Umbilical cord (tissue), 2 donors: ENCODE data around the gene PLA2G6. TPM values are rescaled to one million over a fixed set of nuclear protein-coding genes. Genes with fewer than 3 reads are reported as not detected.
"Not testable (repeated sequence)": the region's sequence is repeated elsewhere in the genome, so short reads cannot be mapped to it uniquely, and the experiment has no call there.

ENCODE experiments used
- DNase-seq: peaks from one replicate; pipeline ENCODE4 v3.0.0-alpha.2; 2015; ENCODE audit warnings: low spot score
- total RNA-seq: library from RNA; depleted of rRNA; stranded (reverse); fragments of >200 nt; gene quantifications from one replicate; pipeline ENCODE4 v1.2.3, GENCODE V29; 2014; ENCODE audit warnings: low replicate concordance; ENCODE audit not compliant: insufficient read depth

Gene PLA2G6
- total RNA-seq, 1 donor from 2014 or later, result 22.1 TPM

DNA sequence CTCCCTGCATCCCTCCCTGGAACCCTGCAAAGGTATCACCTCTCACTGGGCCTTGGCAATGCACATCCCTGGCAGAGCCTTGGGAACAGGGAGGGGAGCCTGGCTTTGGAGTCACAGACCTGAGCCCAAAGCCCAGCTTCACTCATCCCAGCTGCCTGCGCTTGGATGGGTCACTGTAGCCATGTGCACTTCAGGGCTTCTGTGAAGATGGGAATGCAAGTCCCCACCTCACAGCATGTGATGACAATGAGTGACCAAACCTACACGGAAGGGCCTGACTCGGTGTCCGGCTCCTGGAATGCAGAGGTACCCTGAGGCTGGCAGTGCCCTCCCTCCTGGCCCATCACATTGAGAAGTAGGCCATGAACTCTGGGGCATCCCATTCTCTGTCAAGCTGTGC, 48.3 kb downstream of the PLA2G6 start:
- no peak for DNase-seq

DNA sequence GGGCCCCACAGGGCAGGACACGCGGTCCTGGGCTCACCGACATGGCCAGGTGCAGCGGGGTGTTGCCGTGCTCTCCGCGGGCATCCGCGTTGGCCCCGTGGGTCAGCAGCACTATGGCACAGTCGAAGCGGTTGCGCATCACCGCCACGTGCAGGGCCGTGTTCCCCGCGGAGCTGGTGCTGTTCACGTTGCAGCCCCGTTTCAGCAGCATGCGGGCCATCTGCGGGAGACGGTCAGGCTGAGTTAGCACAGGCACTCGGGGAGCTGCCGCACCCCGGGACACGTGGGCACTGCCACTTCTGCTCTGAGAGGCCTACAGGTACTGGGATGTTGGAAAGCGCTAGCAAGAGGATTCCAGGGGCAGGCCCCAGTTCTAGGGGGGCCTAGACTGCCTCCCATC, 48.8 kb downstream of the PLA2G6 start:
- no peak for DNase-seq

DNA sequence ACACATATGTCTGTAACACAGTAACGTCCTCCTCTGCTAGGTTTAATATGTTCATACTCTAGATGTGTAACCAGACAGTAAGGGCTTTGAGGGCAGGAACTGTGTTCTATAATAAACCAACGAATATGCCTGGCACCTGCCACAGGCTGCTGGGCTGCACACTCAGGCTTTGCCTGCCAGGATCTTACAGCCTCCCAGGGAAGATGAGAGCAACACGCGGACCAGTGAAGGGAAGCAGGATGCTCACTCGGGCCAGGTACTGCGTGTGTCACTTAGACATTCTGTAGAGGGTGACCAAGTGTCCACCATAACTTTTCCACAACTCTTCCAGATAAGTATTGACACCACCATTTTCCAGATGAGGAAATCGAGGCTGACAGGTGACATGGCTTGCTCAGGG, 49.5 kb downstream of the PLA2G6 start:
- no peak for DNase-seq

DNA sequence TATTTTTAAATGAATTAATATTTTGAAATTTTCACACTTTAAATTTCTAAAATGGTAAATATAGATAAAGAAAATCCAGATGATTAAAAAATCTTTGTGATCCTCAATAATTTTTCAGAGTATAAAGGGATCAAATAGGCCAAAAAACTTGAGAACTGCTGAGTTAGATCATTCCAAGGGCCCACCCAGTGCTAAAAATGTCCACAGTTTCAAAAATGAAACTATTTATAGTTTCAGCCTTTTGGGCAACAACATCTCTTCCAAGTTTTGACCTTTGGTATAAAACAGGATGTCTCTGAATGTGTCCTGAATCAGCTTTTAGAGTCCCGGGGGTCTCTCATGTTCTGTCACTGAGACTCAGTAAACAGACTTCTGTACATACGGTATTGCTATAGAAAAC, 50.2 kb downstream of the PLA2G6 start:
- DNase-seq, result no peak

DNA sequence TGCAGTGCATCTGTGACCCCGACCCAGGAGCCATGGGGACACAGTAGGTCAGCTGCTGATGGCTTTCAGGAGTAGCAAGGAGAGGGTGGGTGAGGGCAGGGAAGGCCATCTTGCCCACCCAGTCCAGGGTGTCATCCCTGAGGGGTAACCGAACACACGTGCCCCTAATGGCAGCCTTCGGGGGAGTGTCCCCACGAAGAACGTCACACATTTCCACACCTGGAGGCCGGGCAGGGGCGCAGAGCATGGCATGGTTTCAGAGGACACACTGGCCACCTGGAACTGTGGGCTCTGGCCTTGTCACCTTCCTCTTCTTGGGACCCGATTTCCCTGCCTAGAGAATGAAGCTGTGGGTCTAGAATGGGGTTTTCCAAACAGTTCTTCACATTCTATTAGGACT, 51.8 kb downstream of the PLA2G6 start:
- DNase-seq, result no peak

DNA sequence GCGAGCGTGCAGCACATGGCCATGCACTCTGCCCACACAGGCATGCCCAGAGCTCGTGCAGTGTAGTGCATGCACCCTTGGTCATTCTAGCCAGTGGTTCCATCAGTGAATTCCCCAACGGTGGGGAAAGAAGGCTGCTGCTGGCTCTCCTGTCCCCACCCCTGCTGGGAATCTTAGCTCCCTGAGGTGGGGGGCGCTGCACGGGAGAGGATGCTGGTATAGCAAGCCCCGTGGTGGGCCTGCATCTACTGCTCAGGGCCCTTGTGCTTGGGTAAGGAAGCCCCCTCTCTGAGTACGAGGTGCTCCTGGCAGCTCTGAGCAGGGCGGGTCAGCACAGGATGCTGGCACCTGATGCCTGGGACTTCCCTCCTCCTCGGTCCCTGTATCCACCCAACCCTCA, 52.6 kb downstream of the PLA2G6 start:
- DNase-seq, result no peak

DNA sequence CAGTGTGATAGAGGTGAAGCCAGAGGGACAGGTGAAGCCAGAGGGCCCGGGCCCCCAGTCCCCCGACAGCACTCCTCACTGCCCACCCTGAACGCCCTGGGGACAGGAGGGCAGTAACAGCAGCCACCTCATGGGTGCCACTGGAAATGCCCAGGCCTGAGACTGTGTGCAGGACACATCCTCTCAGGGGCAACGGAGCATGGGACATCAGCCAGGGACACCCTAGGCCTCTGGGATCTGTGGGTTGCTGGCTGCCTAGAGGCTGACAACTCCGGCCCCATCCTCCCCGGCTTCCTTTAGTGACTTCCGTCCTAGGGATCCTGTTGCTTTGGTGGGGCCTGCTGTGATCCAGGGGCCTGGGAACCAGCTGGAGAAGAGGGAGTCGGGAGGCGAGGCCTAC, 53.8 kb downstream of the PLA2G6 start:
- DNase-seq, result no peak

DNA sequence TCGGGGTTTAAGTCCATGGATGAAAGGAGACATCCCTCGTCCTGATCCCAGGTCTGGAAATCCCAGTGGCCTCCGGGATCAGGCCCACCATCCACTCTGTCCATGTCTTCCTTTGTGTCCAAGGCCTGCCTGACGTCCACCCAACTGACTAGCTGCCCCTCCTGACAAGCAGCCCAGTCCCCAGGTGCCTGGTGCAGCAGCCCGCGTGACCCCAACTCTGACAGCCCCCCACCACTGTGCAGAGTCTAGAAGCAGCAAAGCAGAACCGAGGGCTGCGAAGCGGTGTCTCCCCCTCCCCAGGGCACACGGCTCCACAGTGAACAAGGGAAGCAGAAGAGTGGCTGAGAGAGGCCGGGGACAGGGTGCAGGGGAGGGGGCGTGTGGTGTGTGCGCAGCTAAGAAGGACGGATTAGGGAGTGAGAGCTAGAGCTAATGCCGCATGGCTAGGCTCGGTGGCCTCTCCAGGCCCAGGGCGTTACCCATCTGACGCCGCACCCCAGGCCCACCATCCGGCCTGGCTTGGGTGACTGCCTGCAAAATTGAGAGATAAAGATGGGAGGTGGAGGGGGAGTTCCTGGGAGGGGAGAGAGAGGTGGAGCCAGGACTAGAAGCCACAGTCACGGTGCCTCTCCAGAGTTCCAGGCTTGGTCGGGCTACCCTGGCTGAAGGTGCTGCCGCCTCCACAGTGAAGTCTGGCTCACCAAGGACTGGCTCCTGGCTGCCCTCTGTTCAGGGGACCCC, 54.5 kb downstream of the PLA2G6 start:
- DNase-seq, result peak; percentile 52

DNA sequence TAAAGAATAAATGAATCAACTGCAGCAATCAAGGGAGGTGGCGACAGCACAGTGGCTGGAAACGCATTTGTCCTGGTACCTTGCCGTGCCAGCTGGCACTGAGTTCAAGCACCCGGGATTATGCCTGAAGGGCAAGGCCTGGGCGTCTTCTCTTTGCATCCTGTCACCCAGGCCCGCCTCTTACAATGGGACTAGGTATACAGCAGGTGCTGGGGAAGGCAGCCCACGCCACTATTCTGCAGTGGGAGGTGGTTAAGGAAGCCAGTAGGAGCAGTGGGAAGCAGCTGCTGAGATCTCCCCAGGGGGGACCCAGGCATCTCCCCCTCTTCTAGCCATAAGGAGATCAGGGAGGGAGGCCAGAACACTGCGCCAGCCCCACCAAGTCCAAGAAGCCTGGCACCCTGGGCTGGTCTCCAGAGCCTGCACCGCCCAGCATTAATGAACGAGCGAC, 55.9 kb downstream of the PLA2G6 start:
- no peak for DNase-seq

DNA sequence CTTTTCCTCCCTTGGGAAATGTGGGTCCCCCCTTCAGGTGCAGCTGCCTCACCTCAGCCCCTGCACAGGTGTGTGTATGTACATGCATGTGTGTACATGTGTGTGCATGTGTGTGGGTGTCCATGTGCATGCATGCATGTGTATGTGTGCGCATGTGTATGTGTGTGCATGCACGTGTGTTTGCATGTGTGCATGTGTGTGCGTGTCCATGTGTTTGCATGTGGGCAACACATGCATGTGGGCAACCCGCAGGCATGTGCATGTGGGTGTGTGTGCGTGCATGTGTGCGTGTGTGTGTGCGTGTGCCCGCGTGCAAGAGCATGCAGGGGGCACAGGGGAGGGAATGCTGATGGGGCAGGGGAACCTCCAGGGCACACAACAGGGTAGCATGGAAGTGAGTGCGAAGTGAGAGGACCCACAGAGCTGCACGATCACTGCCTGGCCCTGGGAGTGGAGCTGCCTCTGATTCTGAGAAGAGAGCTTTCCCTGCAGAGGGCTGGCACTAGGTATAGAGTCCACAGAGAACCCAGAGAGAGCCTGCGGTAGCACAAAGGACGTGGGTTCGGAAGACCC, 56.5 kb downstream of the PLA2G6 start:
- DNase-seq, result no peak

DNA sequence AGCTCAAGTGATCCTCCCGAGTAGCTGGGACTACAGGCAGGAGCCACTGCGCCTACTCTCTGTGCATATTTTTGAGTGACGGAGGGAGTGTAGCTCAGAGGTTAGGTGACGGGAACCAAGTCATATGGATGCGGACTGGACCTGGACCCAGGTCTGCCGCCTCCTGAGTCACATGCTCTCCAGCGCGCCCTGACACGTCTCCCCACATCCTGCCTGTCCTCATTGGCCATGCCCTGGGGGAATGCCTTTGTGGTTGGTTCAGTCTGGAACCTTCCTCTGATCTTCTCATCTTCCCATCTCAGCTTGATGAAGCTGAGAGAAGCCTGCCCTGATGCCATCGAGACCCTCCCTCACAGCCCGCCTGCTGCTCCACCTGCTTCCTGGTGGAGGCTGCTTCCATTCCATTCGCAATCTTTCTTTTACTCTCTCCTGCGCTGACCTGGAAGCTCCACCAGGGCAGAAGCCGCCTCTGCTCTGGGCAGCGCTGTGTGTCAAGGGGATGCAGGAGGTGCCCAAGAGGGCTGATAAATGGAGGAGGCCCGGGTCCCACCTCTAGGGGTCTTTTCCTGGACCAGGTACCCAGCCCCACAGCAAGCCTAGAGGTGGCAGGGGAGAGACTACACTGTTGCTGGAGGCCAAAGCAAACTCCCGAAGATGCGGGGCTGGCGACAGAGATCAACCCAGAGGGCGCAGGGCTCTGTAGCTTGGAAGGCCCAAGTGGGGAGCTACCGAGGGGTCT, 57.2 kb downstream of the PLA2G6 start:
- DNase-seq, result no peak

DNA sequence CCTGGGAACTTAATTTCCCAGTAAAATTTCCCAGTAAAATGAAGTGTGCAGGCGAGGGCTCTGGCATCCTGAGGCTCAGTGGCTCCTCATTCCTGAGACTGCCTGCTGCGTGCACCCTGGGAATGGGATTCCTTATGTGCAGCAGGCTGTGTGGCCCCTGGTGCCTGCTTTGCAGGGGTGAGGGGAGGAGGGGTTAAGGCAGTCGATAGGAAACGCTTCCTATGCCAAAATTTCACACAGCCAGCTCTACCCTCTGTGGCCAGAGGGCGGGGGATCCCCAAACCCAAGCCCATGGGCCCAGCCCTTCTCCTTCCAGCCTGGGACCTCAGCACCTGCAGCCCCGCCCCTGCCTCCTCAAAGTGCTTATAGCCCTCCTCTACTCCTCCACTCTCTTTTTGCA, 59.0 kb downstream of the PLA2G6 start:
- DNase-seq, result no peak

DNA sequence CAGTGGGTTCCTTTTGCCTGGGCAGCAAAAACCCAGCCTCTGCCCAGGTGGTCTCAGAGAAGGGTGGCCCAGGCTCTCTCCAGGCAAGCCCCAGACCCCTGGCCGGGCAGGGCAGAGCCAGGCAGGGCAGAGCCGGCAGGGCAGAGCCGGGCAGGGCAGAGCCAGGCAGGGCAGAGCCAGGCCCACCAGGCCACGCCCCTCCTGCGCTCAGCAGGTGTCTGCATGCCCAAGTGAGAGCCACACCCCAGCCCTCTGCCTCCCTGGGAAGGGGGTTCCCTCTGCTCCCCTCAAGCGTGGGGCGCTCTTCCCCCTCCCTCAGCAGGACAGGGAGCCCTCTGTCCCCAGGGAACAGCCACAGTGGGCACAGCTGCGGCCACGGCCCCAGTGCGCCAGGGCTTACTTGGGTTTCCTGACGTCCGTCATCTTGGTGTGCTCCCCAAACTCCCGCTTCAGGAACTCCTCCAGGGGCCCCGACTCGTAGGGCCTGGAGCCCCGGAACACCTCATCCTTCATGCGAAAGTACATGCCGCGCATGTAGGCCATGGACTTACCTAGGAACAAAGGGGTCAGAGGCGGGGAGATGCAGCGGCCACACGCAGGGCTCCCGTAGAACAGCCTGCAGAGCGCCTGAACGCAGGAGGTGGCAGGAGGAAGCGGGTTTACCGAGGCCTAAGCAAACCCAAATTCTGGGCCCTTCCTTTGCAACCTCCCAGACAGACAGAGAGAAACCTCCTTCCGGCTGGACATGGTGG, 61.1 kb downstream of the PLA2G6 start:
- DNase-seq, result no peak

DNA sequence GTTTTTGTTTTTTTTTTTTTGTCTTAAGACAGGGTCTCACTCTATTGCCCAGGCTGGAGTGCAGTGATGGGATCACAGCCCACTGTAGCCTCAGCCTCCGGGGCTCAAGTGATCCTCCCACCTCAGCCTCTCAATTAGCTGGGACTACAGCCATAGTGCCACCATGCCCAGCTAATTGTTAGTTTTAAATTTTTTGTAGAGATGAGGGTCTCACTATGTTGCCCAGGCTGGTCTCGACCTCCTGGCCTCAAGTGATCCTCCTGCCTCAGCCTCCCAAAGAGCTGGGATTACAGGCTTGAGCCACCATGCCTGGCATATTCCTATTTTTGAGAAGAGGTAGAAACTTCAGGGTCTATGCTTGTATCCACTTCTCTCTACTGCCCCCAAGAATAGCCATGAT, 62.9 kb downstream of the PLA2G6 start:
- not testable (repeated sequence) for DNase-seq

DNA sequence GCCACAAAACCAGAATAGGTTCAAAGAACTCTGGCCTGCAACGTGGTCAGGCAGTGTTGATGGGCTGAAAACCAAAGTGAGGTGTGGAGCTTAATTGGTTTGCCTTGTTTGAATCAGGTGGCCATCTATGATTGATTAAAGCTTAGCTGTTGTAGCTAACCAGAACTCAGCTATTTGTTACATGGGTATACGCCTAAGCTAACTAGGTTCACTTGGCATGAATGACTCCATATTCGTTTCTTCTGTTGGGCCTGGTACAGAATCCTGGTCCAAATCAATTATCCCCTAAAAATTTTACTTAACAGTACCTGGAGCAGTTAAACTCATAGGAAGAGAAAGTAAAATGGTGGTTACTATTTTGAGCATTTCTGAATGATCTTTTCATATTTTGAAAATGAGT, 63.4 kb downstream of the PLA2G6 start:
- DNase-seq, result no peak

DNA sequence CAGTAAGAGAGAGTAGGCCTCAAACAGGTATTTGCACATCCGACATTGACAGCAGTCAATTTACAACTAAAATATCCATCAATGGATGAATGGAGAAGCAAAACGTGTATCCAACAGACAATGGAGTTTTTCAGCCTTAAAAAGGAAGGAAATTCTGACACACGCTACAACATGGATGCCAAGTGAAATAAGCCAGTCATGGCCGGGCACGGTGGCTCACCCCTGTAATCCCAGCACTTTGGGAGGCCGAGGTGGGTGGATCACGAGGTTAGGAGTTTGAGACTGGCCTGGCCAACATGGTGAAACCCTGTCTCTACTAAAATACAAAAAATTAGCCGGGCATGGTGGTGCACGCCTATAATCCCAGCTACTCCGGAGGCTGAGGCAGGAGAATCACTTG, 64.1 kb downstream of the PLA2G6 start:
- not testable (repeated sequence) for DNase-seq

DNA sequence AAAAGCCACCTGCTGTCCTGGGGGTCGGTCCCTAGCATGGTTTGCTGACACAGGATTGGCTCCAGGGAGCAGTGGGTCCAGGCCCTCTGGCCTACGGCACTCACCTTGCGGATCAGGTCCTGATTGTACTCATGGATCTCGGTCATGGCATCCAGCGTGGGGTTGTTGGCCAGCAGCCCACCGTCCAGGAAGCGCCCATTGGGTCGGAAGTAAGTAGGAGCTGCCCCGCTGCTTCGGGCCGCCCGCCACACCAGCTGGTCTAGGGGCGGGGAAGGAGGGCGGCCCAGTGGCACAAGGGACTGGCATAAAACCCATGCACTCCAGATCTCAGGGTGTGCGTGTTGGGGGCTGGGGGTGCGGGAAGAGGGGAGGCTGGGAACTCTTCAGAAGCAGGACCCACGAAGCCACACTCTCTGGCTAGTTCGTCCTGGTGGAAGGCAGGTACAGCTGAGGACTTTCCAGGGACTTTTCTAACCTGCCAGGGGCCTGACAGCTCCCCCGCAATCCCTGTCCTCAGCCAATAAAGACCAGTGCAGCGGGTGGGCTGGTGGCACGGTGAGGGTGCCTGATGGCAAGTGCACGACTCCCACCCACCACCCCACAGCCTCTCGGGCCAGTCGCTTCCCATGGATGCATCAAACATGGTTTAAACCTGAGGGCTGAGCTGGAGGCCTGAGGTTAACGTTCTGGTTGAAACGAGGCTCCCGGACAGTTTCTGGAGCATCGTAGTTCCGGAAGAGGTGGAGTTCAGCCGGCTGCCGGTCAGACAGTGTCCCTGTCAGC, 66.0 kb downstream of the PLA2G6 start:
- DNase-seq, result no peak

DNA sequence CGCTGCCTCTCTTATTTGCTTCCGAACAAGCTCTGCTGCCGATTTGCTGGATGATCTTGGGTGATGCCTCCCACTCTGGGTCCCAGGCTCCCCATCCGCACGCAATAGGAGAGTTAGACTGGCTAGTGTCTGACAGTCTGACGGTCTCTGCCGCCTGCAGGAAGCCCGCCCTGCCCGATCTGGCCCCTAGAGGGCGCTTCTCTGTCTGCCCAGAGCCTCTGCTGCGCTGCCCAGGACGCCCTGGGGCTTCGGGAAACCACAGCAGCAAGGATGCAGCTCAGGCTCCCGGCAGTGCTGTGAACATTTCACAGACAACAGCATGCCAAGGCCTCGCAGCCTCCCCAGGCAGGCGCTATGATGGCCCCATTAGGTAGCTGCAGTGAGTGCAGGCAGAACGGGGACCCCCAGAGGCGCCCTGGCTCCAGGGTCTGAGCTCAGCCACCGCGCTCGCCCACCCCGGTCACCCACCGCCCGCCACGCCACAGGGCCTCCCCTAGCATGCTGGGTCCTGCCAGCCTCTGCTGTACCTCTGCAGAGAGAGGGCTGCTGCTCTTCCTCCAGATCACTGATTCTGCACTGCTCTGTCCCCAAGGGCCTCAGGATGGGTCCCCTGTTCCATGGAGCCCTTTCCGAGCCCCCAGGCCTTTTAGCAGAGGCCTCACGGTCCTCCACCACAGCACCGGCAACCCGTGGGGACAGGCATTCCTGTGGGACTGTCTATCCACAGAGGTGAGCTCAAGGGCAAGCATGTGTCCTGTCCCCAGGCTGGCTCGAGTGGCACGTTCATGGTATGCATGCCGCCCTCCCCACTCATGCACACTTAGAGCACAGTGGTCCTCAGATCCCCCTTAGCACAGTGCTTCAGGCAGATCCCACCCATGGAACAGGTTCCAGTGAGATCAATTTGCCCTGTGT, 66.9 kb downstream of the PLA2G6 start:
- peak; percentile 86 for DNase-seq

DNA sequence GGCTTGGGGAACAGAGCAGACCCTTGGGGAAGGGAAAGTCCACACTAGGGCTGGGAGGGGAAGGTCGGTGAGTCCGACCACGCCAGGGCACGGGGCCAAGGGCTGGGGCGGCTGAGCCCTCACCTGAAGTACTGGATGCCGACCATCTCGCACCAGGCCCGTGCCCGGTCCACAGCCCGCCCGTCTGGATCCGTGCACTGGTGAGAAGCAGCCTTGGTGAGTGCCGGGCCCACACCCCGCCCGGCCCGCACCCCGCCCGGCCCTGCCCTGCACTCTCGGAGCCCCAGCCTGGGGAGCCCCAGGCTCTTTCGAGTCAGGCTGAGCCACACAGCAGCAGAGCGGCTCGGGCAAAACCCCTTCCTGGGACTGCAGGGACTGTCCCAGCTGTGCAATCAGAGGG, 69.2 kb downstream of the PLA2G6 start:
- no peak for DNase-seq

DNA sequence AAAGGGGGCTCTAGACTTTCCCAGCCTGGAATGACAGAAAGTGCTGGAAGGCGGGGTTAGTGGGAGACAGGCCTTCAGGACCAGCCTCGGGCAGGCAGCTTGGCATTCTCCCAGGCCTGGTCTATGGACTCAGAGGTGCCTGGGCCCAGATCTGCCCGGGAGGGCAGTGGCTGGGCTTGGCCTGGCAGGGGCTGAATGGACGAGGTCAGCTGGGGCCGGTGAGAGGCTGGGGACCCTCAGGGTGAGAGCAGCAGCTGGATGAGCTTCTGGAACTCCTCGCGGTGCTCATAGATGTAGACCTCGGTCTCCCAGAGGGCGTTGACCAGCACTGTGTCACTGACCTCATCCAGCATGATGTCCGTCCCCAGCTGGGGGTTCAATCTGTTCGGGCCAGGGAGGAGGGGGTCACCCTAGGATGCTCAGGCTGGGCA, 69.7 kb downstream of the PLA2G6 start:
- DNase-seq, result no peak
